ENCODE results near the gene IFI44L.

The IFI44L gene

DNA sequence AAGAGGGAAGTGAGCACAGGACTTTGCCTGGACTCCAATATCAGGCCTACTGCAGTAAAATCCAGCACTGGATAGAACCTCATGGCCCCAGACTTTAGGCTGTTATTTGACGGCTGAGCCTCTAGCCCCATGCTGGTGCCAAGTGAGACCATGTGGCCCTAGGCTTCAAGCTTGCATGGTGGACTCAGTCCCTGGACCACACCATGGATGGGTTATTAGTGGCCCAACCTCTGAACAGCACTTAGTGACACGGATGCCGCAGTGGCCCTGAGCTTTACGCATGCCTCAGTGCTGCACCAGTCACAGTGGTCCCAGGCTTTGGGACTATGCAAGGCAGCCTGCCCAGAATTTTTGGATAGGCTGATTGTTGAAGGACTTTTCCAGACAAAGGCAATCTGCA, 13.0 kb downstream of the IFI44L start:
- DNase-seq (ENCODE audit: extremely low read depth, low read depth): no peak
- TF ChIP-seq, protein P1, sequence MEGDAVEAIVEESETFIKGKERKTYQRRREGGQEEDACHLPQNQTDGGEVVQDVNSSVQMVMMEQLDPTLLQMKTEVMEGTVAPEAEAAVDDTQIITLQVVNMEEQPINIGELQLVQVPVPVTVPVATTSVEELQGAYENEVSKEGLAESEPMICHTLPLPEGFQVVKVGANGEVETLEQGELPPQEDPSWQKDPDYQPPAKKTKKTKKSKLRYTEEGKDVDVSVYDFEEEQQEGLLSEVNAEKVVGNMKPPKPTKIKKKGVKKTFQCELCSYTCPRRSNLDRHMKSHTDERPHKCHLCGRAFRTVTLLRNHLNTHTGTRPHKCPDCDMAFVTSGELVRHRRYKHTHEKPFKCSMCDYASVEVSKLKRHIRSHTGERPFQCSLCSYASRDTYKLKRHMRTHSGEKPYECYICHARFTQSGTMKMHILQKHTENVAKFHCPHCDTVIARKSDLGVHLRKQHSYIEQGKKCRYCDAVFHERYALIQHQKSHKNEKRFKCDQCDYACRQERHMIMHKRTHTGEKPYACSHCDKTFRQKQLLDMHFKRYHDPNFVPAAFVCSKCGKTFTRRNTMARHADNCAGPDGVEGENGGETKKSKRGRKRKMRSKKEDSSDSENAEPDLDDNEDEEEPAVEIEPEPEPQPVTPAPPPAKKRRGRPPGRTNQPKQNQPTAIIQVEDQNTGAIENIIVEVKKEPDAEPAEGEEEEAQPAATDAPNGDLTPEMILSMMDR (IDR thresholded peaks at IDR 0.05; ENCODE audit: low read depth, low read length): no peak

DNA sequence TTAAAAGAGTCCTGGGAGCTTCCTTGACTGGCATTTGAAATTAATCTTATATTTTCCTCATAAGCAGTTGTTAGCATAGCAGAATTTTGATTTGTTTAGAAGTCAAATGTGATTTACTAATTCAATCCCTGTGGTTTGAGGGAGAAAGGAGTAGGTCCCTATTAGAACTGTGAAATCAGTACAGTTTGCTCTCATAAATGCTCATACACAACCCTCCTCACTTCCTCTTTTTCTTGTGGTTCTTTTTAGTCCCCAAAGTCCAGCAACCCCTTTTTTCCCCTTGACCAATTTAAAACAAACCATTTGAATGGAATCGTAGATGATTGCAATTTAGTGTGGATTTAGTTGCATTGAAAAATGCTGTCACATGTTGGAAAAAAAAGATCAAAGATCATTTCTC, 20.2 kb downstream of the IFI44L start:
- no peak for DNase-seq (ENCODE audit: extremely low read depth, low read depth)
- TF ChIP-seq, protein P1 (IDR thresholded peaks at IDR 0.05; ENCODE audit: low read depth, low read length): no peak

GRCh38 chr1:78641558-78641957, 21.3 kb downstream of the IFI44L start:
- no peak for DNase-seq (ENCODE audit: extremely low read depth, low read depth)
- TF ChIP-seq, protein P1 (IDR thresholded peaks at IDR 0.05; ENCODE audit: low read depth, low read length): no peak

- no peak for DNase-seq (ENCODE audit: extremely low read depth, low read depth)
- TF ChIP-seq, protein P1 (IDR thresholded peaks at IDR 0.05; ENCODE audit: low read depth, low read length): no peak
Observed at GRCh38 chr1:78645723-78646122, 25.5 kb downstream of the IFI44L start.

DNA sequence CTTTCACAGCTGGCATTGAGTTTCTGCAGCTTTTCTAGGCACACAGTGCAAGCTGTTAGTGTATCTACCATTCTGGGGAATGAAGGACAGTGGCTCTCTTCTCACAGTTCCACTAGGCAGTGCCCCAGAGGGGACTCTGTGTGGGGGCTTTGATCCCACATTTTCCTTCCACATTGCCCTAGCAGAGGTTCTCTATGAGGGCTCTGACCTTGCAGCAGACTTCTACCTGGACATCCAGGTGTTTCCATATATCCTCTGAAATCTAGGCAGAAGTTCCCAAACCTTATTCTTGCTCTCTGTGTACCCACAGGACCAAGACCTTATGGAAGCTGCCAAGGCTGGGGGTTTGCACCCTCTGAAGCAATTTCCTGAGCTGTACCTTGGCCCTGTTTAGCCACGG, 27.0 kb downstream of the IFI44L start:
- no peak for DNase-seq (ENCODE audit: extremely low read depth, low read depth)
- TF ChIP-seq, protein P1 (IDR thresholded peaks at IDR 0.05; ENCODE audit: low read depth, low read length): no peak

GRCh38 chr1:78649628-78650027, 29.4 kb downstream of the IFI44L start, which contains the start of gene IFI44:
TSS of gene IFI44 (plus strand) at chr1:78649831. CDS start at chr1:78650196, 365 bp downstream.
- DNase-seq (ENCODE audit: extremely low read depth, low read depth): peak; percentile 49
- TF ChIP-seq, protein P1 (IDR thresholded peaks at IDR 0.05; ENCODE audit: low read depth, low read length): no peak

- TF ChIP-seq, protein P1 (IDR thresholded peaks at IDR 0.05; ENCODE audit: low read depth, low read length): no peak
- no peak for DNase-seq (ENCODE audit: extremely low read depth, low read depth)
Observed at GRCh38 chr1:78650114-78650660, 29.9 kb downstream of the IFI44L start.

All from AG09319 (cell line).